ENCODE results near the gene SHROOM3. TPM values are rescaled to one million over a fixed set of nuclear protein-coding genes. Genes with fewer than 3 reads are reported as not detected.

The SHROOM3 gene
- total and polyA plus RNA-seq, 2 of the 13 experiments (the other 11 are each of a cell fraction or from before 2014, with no cell fraction given): 0.01 TPM; not detected in 1

DNA sequence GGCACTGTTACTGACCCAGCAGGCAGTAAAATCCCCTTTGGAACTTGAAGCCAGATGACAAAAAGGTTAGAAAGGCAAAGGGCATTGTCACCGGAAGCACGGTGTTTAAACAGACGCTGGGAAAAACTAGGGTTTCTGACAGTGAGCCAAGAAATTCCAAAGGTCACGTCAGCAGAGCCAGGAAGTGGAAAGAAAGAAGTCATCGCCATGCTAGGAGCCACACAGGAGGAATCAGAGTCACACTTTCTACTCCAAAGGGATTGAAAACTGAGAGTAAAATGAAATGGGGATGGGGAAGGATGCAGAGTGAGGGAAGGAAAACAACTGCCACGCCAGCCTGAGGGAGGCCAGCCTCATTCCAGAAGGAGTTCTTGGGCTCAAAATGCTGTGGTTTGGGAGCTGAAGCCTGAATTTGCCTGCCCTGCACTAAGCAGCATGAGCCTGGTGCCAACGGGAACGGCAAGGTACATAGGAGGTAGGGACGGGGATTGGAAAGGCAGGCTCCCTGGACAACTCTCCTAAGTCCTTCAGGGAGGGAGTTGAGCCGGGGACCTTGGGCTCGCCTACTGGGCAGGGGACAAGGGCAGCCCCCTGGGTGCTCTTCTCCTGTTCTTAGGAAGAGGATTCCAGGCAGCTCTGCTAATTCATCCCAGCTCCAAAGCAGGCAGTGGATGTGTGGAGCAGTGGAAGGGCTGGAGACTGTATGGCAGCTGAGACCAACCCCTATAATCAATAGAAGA is 396.1 kb downstream of the SHROOM3 start (continued):
- TF ChIP-seq, protein P1, sequence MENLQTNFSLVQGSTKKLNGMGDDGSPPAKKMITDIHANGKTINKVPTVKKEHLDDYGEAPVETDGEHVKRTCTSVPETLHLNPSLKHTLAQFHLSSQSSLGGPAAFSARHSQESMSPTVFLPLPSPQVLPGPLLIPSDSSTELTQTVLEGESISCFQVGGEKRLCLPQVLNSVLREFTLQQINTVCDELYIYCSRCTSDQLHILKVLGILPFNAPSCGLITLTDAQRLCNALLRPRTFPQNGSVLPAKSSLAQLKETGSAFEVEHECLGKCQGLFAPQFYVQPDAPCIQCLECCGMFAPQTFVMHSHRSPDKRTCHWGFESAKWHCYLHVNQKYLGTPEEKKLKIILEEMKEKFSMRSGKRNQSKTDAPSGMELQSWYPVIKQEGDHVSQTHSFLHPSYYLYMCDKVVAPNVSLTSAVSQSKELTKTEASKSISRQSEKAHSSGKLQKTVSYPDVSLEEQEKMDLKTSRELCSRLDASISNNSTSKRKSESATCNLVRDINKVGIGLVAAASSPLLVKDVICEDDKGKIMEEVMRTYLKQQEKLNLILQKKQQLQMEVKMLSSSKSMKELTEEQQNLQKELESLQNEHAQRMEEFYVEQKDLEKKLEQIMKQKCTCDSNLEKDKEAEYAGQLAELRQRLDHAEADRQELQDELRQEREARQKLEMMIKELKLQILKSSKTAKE (CRISPR knock-in tag; IDR thresholded peaks at IDR 0.05; ENCODE audit: borderline replicate concordance): no peak
- TF ChIP-seq, protein P2, sequence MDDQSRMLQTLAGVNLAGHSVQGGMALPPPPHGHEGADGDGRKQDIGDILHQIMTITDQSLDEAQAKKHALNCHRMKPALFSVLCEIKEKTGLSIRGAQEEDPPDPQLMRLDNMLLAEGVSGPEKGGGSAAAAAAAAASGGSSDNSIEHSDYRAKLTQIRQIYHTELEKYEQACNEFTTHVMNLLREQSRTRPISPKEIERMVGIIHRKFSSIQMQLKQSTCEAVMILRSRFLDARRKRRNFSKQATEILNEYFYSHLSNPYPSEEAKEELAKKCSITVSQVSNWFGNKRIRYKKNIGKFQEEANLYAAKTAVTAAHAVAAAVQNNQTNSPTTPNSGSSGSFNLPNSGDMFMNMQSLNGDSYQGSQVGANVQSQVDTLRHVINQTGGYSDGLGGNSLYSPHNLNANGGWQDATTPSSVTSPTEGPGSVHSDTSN (CRISPR knock-in tag; IDR thresholded peaks at IDR 0.05; ENCODE audit: borderline replicate concordance): no peak
- TF ChIP-seq, protein P3, sequence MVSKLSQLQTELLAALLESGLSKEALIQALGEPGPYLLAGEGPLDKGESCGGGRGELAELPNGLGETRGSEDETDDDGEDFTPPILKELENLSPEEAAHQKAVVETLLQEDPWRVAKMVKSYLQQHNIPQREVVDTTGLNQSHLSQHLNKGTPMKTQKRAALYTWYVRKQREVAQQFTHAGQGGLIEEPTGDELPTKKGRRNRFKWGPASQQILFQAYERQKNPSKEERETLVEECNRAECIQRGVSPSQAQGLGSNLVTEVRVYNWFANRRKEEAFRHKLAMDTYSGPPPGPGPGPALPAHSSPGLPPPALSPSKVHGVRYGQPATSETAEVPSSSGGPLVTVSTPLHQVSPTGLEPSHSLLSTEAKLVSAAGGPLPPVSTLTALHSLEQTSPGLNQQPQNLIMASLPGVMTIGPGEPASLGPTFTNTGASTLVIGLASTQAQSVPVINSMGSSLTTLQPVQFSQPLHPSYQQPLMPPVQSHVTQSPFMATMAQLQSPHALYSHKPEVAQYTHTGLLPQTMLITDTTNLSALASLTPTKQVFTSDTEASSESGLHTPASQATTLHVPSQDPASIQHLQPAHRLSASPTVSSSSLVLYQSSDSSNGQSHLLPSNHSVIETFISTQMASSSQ (IDR thresholded peaks at IDR 0.05; ENCODE audit: low read depth): peak; percentile 36; the same call in 1 of the 2 replicates
- TF ChIP-seq, protein P3 (CRISPR knock-in tag; IDR thresholded peaks at IDR 0.05; ENCODE audit: borderline replicate concordance): peak; percentile 41; the same call in 1 of the 2 replicates
- TF ChIP-seq ZNF318 (CRISPR knock-in tag; IDR thresholded peaks at IDR 0.05) (peak; percentile 48; the same call in 1 of the 2 replicates), NR2C2 (CRISPR knock-in tag; IDR thresholded peaks at IDR 0.05; ENCODE audit: borderline replicate concordance) (peak; percentile 85), ZFX (CRISPR knock-in tag; IDR thresholded peaks at IDR 0.05; ENCODE audit: low read depth) (peak; percentile 45; the same call in 1 of the 2 replicates), ASH2L (IDR thresholded peaks at IDR 0.05; ENCODE audit: insufficient read length, low read depth, low read length) (peak; percentile 60), KAT7 (CRISPR knock-in tag; IDR thresholded peaks at IDR 0.05; ENCODE audit: borderline replicate concordance) (peak; percentile 22; the same call in 1 of the 2 replicates), FOSL2 (CRISPR knock-in tag; IDR thresholded peaks at IDR 0.05) (peak; percentile 66), ZNF839 (CRISPR knock-in tag; IDR thresholded peaks at IDR 0.05; ENCODE audit: borderline replicate concordance) (no peak)

All from HepG2 (cell line).